Right lobe of liver (tissue), 4 donors: Measurements from ENCODE around the gene SNRNP25.
"Not testable (repeated sequence)": the region's sequence is repeated elsewhere in the genome, so short reads cannot be mapped to it uniquely, and the experiment has no call there.

Source experiments
- POLR2A ChIP-seq: fragments of 450-650 bp; IDR thresholded peaks from one replicate; pipeline ENCODE4 v1.6.1; 2017; ENCODE audit warnings: antibody characterized with exemption, mild to moderate bottlenecking
- TF ChIP-seq, protein P1 (sequence below), 4 donors: fragments of 200-600 bp in 3 of 4; fragments of 450-650 bp in 1 of 4; IDR thresholded peaks; one replicate each; pipeline versions ENCODE4 v1.5.1 to v1.8.0; 2016 to 2022; ENCODE audit warnings: antibody characterized with exemption in 4 of 4, mild to moderate bottlenecking in 2 of 4
- donor health status: DM: no; HTN: no; CAD: no.
- donor health status: DM: no; HTN: no; CAD: no.
- donor health status: DM: no; HTN: yes; CAD: no.

DNA sequence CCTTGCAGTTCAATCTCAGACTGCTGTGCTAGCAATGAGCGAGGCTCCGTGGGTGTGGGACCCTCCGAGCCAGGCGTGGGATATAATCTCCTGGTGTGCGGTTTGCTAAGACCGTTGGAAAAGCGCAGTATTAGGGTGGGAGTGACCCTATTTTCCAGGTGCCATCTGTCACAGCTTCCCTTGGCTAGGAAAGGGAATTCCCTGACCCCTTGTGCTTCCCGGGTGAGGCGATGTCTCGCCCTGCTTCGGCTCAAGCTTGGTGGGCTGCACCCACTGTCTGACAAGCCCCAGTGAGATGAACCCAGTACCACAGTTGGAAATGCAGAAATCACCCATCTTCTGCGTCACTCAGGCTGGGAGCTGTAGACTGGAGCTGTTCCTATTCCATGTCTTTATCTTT, 32.7 kb upstream of the SNRNP25 start:
- TF ChIP-seq, protein P1, sequence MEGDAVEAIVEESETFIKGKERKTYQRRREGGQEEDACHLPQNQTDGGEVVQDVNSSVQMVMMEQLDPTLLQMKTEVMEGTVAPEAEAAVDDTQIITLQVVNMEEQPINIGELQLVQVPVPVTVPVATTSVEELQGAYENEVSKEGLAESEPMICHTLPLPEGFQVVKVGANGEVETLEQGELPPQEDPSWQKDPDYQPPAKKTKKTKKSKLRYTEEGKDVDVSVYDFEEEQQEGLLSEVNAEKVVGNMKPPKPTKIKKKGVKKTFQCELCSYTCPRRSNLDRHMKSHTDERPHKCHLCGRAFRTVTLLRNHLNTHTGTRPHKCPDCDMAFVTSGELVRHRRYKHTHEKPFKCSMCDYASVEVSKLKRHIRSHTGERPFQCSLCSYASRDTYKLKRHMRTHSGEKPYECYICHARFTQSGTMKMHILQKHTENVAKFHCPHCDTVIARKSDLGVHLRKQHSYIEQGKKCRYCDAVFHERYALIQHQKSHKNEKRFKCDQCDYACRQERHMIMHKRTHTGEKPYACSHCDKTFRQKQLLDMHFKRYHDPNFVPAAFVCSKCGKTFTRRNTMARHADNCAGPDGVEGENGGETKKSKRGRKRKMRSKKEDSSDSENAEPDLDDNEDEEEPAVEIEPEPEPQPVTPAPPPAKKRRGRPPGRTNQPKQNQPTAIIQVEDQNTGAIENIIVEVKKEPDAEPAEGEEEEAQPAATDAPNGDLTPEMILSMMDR (IDR thresholded peaks at IDR 0.05), result not testable (repeated sequence)
- not testable (repeated sequence) for TF ChIP-seq POLR2A
